Ramos (cell line): ENCODE measurements around the gene LBP.

Source experiments
- in situ Hi-C: fragments of 300-500 bp; cut with MboI; formaldehyde crosslinking; loops from one replicate; pipeline ENCODE4 v1.14.3; 2022; ENCODE audit warnings: low sequenced_read_pairs; ENCODE audit not compliant: unreplicated experiment

Gene LBP

GRCh38 chr20:38426006-38426897, 80.0 kb downstream of the LBP start:
- in situ Hi-C loops: no loop called here
